ENCODE results near the gene OLIG2. TPM values are rescaled to one million over a fixed set of nuclear protein-coding genes. Genes with fewer than 3 reads are reported as not detected.

OLIG2 gene
- total and polyA plus RNA-seq, 2 experiments from 2014 or later = 0.15 to 1.4 TPM

GRCh38 chr21:33037501-33037900 is 11.8 kb downstream of the OLIG2 start:
- no peak for TF ChIP-seq CTCF (conservative IDR thresholded peaks at IDR 0.05; ENCODE audit: low read depth in 2 of 2)
- TF ChIP-seq EZH2phosphoT487 (IDR thresholded peaks at IDR 0.05; ENCODE audit: unreplicated experiment) = no peak
- no peak for TF ChIP-seq REST (IDR thresholded peaks at IDR 0.05; ENCODE audit: unreplicated experiment)
- no peak for TF ChIP-seq CREB1 (CRISPR knock-in tag; IDR thresholded peaks at IDR 0.05; ENCODE audit: low read depth)
- no peak for TF ChIP-seq EZH2 (IDR thresholded peaks at IDR 0.05; ENCODE audit: low read depth, unreplicated experiment)
- no peak for TF ChIP-seq ETS1 (IDR thresholded peaks at IDR 0.05)
- no peak for TF ChIP-seq POLR2AphosphoS5 (IDR thresholded peaks at IDR 0.05; ENCODE audit: low read depth)
- no peak for TF ChIP-seq ZNF331 (CRISPR knock-in tag; IDR thresholded peaks at IDR 0.05; ENCODE audit: low read depth)
- no peak for TF ChIP-seq NANOG (IDR thresholded peaks at IDR 0.05; ENCODE audit: borderline replicate concordance)
- TF ChIP-seq STAT1 (IDR thresholded peaks at IDR 0.05; ENCODE audit: unreplicated experiment) = no peak
- no peak for TF ChIP-seq JUNB (IDR thresholded peaks at IDR 0.05; ENCODE audit: unreplicated experiment)
- no peak for TF ChIP-seq ZNF462 (CRISPR knock-in tag; IDR thresholded peaks at IDR 0.05)
- no peak for TF ChIP-seq ZNF114 (CRISPR knock-in tag; IDR thresholded peaks at IDR 0.05)
- Histone ChIP-seq H3K4me1 (ENCODE audit: insufficient read depth) (peaks cover 21% of the 10 kb centered on the region), H3K4me2 (no peak overlapping the region), H3K36me3 (ENCODE audit: insufficient read depth) (no peaks in the 10 kb centered on the region), H2AFZ (no peak overlapping the region), H3F3A (replicated peaks; ENCODE audit: low read depth) (no peaks in the 10 kb centered on the region), H3K27ac (ENCODE audit: low read depth) (no peak overlapping the region), H3K27me3 (ENCODE audit: insufficient read depth) (peaks cover 59% of the 10 kb centered on the region), H3K79me2 (replicated peaks; ENCODE audit: insufficient read depth) (no peaks in the 10 kb centered on the region), H3K4me3 (no peak overlapping the region), H3K9me2 (ENCODE audit: insufficient read depth) (no peaks in the 10 kb centered on the region), H4K20me1 (replicated peaks; ENCODE audit: insufficient read depth) (peaks cover 2% of the 10 kb centered on the region; the same call in 1 of the 2 replicates)
- Mint-ChIP-seq H3K4me3 (no peak overlapping the region), H3K9me3 (no peaks in the 10 kb centered on the region), H3K4me1 (peaks cover 38% of the 10 kb centered on the region), H3K36me3 (ENCODE audit: low read depth) (no peaks in the 10 kb centered on the region), H3K27ac (no peak overlapping the region), H3K27me3 (ENCODE audit: insufficient read depth, low read depth, poor library complexity) (peaks cover 39% of the 10 kb centered on the region)
- DNase-seq (ENCODE audit: low spot score) (no peak), ATAC-seq (no peak)
